Activated naive CD8-positive, alpha-beta T cell treated with anti-CD3 and anti-CD28 coated beads, Interleukin-2, amount 10 ng/mL, durations not matched to agents 7 days and 5 days (primary cell): ENCODE measurements around the gene TNFSF4. TPM values are rescaled to one million over a fixed set of nuclear protein-coding genes. Genes with fewer than 3 reads are reported as not detected.
A peak's percentile ranks its signal among the peaks of the same experiment; 100 is the strongest.
"Not testable (repeated sequence)": the region's sequence is repeated elsewhere in the genome, so short reads cannot be mapped to it uniquely, and the experiment has no call there.

Experiments used
- ATAC-seq: fragments of 150-1000 bp; cut with Tn5 transposase; one replicate; pipeline ENCODE4 v1.10.0; 2021; ENCODE audit warnings: low read depth, moderate library complexity
- POLR2A ChIA-PET: fragments of 350-600 bp; sonication (Branson Sonifier 250); formaldehyde crosslinking; loops from one replicate; lab custom pipeline; 2021; ENCODE audit warnings: antibody characterized with exemption; lab: Charles Lee
- DNase-seq: peaks from one replicate; pipeline ENCODE4 v3.0.0; 2021
- H3K27ac Mint-ChIP-seq: one replicate; pipeline ENCODE4 v1.8.0; 2022; ENCODE audit warnings: mild to moderate bottlenecking, mixed read lengths
- H3K27me3 Mint-ChIP-seq: one replicate; pipeline ENCODE4 v1.8.0; 2022; ENCODE audit warnings: mild to moderate bottlenecking, moderate library complexity, mixed read lengths
- H3K36me3 Mint-ChIP-seq: one replicate; pipeline ENCODE4 v1.8.0; 2021; ENCODE audit warnings: mild to moderate bottlenecking, mixed read lengths
- H3K4me1 Mint-ChIP-seq: one replicate; pipeline ENCODE4 v1.8.0; 2021; ENCODE audit warnings: mixed read lengths
- H3K4me3 Mint-ChIP-seq: one replicate; pipeline ENCODE4 v1.8.0; 2022; ENCODE audit warnings: mild to moderate bottlenecking, moderate library complexity, mixed read lengths
- H3K9me3 Mint-ChIP-seq: one replicate; pipeline ENCODE4 v1.8.0; 2021; ENCODE audit warnings: mixed read lengths
- total RNA-seq, 2 experiments: library from RNA; stranded (reverse); gene quantifications; one replicate each; pipeline ENCODE4 v1.2.3, GENCODE V29; 2021

Gene TNFSF4, protein sequence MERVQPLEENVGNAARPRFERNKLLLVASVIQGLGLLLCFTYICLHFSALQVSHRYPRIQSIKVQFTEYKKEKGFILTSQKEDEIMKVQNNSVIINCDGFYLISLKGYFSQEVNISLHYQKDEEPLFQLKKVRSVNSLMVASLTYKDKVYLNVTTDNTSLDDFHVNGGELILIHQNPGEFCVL
- total RNA-seq = 1 to 10 TPM; 4.0 TPM

DNA sequence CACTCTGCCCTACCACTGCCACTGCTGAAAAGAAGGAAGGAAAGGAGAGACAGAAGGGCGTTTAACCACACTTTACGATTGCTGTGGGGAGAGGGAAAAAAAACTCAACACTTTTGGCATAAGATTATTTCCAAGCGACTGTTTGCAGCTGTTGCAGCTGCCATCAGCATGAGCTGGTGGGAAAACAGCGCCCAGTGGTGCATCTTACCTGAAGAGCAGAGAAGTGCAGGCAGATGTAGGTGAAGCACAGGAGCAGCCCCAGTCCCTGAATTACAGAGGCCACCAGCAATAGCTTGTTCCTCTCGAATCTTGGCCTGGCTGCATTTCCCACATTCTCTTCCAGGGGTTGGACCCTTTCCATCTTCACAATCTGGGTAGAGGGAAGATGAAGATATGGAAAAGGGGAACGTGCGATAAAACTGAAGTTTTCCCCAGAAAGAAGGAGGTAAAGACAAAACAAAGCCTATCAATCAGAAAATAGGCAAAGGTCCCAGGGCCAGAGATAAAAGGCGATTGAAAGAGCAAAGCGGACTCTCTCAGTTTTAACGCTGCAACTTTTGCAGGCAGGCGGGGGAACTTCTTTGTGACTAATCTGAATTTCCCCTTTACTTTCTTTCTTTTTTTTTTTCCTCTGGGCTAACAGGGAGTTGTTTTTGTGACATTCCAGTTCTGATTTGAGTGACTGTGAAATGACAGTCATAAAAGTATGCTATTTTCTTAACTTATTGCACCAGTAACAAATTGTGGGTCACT is at the start of gene TNFSF4:
Gene TNFSF4, minus strand, starts transcription at position 516 of the 753 bp plus-strand sequence. Its CDS starts 155 bp downstream, at position 361.
- peak within 1 kb of the TSS; percentile 75 for H3K27ac Mint-ChIP-seq
- DNase-seq (no peak), ATAC-seq (no peak)
- no peaks in the 10 kb centered on the region for H3K36me3 Mint-ChIP-seq
- POLR2A ChIA-PET = interaction anchor here (1.2 to 1.6 kb wide), 2 partner anchors 388 to 675 kb away, joined by 3 read pairs; partner anchors contain the start of gene SUCO
- peaks cover 43% of the 10 kb centered on the region for H3K4me1 Mint-ChIP-seq
- H3K4me3 Mint-ChIP-seq = peak within 1 kb of the TSS; percentile 79
- no peaks in the 10 kb centered on the region for H3K27me3 Mint-ChIP-seq
- H3K9me3 Mint-ChIP-seq = no peaks in the 10 kb centered on the region

DNA sequence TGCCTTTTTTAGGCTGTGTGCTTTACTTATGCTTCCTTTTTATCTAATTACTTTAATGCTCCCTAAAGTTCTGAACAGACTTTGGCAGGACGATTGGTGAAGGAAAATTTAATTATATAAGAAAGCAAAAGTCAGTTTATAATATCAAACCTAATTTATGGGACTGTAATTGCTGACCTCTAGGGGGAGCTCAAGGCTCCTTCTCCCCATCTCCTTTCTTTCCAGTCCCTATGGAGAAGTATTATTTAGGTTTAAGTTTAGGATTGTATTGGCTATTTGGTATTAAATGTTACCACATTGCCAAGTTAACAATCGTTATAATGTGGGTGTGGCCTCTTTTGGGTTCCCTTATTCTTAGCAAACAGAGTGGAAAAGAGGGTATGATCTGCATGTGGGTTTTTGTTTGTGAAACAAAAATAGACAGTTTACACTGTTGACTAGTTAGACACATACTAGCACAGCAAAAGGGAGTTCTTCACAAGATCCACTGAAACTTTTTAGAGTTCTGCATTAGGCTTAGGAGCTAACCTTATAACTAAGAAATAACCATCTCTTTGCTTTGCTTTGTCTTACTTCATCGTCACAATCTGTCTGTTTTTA is 48.2 kb upstream of the TNFSF4 start:
- Mint-ChIP-seq H3K27ac (no peak overlapping the region), H3K4me1 (peaks cover 3% of the 10 kb centered on the region), H3K27me3 (no peaks in the 10 kb centered on the region), H3K36me3 (peaks cover 10% of the 10 kb centered on the region), H3K4me3 (no peak overlapping the region), H3K9me3 (peaks cover 7% of the 10 kb centered on the region)
- DNase-seq (no peak), ATAC-seq (no peak)
- POLR2A ChIA-PET = no interaction called here

DNA sequence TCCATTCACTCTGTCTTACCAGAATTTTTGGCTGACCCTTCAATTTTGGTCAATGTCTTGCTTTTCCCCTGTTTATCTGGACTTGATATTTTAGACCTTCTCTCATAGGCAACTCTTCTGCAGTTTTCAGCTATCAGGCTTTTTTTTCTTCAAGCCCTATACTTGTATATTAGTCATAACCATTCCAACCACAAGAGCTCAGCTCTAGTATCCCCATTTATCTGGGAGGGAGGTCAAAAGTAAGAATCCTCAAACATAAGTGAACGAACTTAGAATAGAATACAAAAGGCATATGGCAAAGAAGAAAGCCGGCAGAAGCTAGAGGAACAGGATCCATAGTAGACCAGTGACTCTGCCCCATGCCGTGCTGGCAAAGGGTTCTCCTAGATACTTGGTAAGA is 45.9 kb upstream of the TNFSF4 start:
- ATAC-seq = no peak
- Mint-ChIP-seq H3K27ac (no peak overlapping the region), H3K36me3 (peaks cover 2% of the 10 kb centered on the region), H3K4me1 (peaks cover 4% of the 10 kb centered on the region), H3K27me3 (no peaks in the 10 kb centered on the region), H3K4me3 (no peak overlapping the region), H3K9me3 (no peaks in the 10 kb centered on the region)
- POLR2A ChIA-PET = no interaction called here
- DNase-seq = no peak

DNA sequence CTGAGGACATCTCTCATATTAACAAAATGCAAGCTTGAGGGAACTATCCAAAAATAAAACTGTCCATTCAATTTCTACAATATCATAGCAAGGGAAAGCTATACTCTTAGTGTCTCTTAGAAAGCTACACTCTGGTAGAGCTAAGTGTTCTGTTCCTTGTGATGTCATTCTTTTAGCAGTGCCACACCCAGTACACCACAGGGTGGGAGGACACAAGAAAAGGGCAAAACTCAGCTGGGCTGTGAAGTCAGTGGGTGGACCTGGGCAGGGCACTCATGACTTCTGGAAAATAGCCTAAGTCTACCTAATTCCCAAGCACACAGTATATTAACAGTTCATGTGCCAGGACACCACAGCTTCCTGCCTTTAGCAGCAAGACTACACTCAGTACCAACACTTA is 42.2 kb upstream of the TNFSF4 start:
- Mint-ChIP-seq H3K9me3 (peaks cover 3% of the 10 kb centered on the region), H3K4me1 (peaks cover 2% of the 10 kb centered on the region), H3K4me3 (no peak overlapping the region), H3K27ac (no peak overlapping the region), H3K36me3 (peaks cover 2% of the 10 kb centered on the region), H3K27me3 (no peaks in the 10 kb centered on the region)
- POLR2A ChIA-PET = no interaction called here
- DNase-seq = no peak
- no peak for ATAC-seq

DNA sequence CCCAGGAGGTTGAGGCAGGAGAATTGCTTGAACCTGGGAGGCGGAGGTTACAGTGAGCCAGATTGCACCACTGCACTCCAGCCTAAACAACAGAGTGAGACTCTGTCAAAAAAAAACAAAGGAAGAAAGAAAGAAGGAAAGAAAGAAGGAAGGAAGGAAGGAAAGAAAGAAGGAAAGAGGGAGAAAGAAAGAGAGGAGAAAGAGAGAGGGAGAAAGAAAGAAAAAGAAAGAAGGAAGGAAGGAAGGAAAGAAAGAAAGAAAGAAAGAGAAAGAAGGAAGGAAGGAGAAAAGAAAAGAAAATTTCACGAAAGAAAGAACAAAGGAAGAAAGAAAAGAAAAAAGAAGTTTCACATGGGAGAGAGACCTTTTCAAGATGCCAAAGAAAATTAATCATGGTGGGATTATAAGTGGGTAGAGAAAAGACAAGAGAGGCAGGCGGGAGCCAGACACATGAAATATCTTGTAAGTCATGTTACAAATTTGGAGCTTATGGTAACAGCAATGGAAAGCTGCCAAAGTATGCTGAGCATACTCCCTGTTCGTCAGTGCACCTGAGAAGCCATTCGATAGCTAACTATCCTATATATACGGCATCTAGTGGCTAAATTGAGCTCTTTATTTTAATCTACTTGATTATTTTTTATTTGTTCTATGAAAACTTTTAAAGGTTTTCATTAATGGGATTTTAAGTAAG is 41.3 kb upstream of the TNFSF4 start:
- POLR2A ChIA-PET = interaction anchor here (0.8 kb wide), 1 partner anchor 103 kb away, joined by 5 read pairs; no protein-coding TSS in a partner anchor
- peaks cover 2% of the 10 kb centered on the region for H3K4me1 Mint-ChIP-seq
- no peak overlapping the region for H3K27ac Mint-ChIP-seq
- ATAC-seq (no peak), DNase-seq (no peak)
- no peak overlapping the region for H3K4me3 Mint-ChIP-seq
- peaks cover 5% of the 10 kb centered on the region for H3K36me3 Mint-ChIP-seq
- no peaks in the 10 kb centered on the region for H3K27me3 Mint-ChIP-seq
- peaks cover 9% of the 10 kb centered on the region for H3K9me3 Mint-ChIP-seq

DNA sequence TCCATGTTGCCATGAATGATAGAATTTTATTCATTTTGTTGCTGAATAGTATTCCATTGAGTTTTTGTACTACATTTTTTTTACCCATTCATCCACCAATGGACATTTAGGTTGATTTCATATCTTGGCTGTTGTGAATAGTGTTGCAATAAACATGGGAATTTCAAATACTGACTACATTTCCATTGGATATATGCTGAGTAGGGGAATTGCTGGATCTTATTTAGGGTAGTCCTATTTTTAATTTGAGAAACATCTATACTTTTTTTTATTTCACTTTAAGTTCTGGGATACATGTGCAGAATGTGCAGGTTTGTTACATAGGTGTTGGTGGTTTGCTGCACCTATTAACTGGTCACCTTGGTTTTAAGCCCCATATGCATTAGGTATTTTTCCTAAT is 38.8 kb upstream of the TNFSF4 start:
- no peak for DNase-seq
- Mint-ChIP-seq H3K9me3 (peaks cover 26% of the 10 kb centered on the region), H3K27me3 (no peaks in the 10 kb centered on the region), H3K27ac (no peak overlapping the region), H3K4me3 (no peak overlapping the region), H3K36me3 (peaks cover 13% of the 10 kb centered on the region), H3K4me1 (peaks cover 2% of the 10 kb centered on the region)
- no peak for ATAC-seq
- POLR2A ChIA-PET = no interaction called here

DNA sequence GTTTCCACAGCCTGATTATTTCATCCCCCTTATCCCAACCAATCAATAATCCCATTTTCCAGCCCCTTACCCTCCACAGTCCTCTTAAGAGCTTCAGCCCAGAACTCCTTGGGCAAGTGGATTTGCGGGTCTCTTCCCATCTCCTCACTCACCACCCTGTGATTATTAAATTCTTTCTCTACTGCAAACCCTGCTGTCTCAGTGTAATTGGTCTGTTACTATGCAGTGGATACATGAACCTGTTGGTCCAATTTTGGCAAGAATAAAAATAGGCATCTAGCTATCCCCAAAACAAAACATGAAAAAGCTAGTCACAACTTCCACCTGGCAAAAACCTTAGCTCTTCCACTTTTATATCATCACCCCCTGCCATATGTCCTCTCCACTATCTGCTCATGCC is 36.2 kb upstream of the TNFSF4 start:
- no peak overlapping the region for H3K27ac Mint-ChIP-seq
- H3K36me3 Mint-ChIP-seq = peaks cover 18% of the 10 kb centered on the region
- peaks cover 33% of the 10 kb centered on the region for H3K9me3 Mint-ChIP-seq
- ATAC-seq (no peak), DNase-seq (no peak)
- H3K4me3 Mint-ChIP-seq = no peak overlapping the region
- no peaks in the 10 kb centered on the region for H3K27me3 Mint-ChIP-seq
- POLR2A ChIA-PET = no interaction called here
- H3K4me1 Mint-ChIP-seq = peaks cover 2% of the 10 kb centered on the region

DNA sequence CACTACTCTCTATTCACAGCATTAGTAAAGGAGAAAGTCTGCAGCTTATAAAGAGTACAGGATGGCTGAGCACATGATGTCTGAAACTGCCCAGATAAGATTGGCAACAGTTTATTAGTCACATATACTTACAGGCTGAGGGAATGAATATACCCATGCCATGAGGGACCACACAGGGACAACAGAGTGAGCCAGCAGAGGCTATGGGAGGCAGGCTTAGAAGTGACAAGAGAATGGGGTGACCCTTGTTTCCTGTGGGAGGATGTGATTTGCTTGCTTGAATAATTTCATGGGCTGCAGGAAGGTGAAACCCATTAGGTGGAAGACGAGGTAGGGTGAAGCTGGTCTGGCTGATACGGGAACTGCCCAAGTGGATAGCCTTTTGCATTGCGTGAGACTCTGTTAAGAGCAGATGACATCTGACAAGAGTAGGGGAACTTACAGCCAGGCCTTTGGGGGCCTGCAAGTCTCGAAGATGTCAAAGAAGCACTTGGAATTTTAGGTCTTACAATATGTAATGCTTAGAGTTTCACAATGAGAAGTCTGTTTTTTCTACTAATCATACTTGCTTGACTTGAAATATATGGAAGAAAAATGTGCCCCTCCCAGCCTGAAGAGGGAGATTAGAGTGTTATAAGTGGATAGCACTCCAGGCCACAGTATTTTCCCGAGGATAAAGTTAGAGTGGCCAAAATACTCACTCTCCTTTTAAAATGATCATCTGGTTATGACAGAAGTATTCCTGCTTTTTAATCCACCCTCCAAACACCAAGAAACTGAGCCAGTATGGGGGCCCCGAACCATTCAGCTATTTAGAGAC is 34.6 kb upstream of the TNFSF4 start:
- ATAC-seq (no peak), DNase-seq (no peak)
- Mint-ChIP-seq H3K4me1 (no peaks in the 10 kb centered on the region), H3K27me3 (no peaks in the 10 kb centered on the region), H3K4me3 (no peak overlapping the region), H3K36me3 (peaks cover 18% of the 10 kb centered on the region), H3K27ac (no peak overlapping the region), H3K9me3 (peaks cover 36% of the 10 kb centered on the region)
- POLR2A ChIA-PET = no interaction called here

DNA sequence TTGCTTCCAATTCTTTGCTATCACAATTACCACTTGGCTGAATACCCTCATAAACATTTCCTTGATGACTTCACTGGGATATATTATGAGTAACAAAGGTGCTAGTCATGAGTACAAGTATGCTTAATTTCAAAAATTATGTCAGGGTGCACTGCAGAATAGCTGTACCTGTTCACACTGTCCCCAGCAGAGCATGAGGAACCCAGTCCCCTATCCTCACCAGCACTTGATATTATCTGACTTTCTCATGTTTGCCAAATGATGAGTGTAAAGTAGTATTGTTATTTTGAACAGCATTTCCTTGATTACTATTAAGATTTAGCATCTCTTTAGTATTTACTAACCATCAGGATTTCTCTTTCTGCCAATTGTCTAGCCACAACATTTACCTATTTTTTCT is 33.5 kb upstream of the TNFSF4 start:
- POLR2A ChIA-PET = no interaction called here
- Mint-ChIP-seq H3K4me1 (no peaks in the 10 kb centered on the region), H3K27ac (no peak overlapping the region), H3K27me3 (no peaks in the 10 kb centered on the region), H3K9me3 (peaks cover 35% of the 10 kb centered on the region), H3K4me3 (no peak overlapping the region), H3K36me3 (peaks cover 20% of the 10 kb centered on the region)
- no peak for ATAC-seq
- no peak for DNase-seq

DNA sequence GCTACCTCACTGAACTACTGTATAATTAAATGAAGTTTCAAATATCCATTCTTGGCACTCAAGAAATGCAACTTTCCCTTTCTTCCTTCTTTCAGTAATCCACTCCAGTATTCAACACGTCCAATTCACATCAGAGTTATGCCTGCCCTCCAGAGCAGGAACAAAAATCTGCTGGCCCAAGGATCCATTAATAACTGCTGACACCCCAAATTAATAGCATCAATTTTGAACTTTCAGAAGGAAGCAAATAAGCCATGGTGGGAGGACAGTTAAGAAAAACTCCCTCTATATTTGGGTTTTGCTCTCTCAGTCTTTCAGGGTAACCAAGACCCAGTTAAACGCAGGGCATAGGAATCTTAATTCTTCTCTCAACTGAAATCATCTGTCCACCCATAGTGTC is 31.9 kb upstream of the TNFSF4 start:
- H3K36me3 Mint-ChIP-seq = peaks cover 20% of the 10 kb centered on the region
- no peak overlapping the region for H3K27ac Mint-ChIP-seq
- POLR2A ChIA-PET = no interaction called here

DNA sequence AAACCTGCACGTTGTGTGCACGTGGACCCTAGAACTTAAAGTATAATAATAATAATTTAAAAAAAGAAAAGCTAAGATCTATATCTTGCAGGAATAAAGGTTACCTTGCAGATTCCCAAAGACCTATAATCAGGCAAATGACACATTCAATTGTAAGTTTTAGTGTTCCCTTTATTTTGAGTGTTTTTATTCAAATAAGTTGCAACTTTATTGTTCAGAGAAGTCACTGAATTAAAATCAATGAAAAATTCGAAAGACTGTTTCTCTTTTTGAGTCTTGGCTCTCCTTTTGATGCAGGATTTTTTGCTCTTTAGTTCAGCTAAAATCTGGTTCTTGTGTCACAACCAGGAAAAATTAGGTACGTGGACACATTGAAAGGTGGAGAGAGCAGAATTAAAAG is 27.8 kb upstream of the TNFSF4 start:
- ATAC-seq (no peak), DNase-seq (no peak)
- Mint-ChIP-seq H3K9me3 (peaks cover 10% of the 10 kb centered on the region), H3K27ac (no peak overlapping the region), H3K4me3 (no peak overlapping the region), H3K36me3 (peaks cover 7% of the 10 kb centered on the region), H3K4me1 (no peaks in the 10 kb centered on the region), H3K27me3 (no peaks in the 10 kb centered on the region)
- POLR2A ChIA-PET = no interaction called here

More for the DNA sequence above, 31.9 kb upstream of the TNFSF4 start:
- Mint-ChIP-seq H3K4me1 (no peaks in the 10 kb centered on the region), H3K4me3 (no peak overlapping the region), H3K9me3 (peaks cover 33% of the 10 kb centered on the region), H3K27me3 (no peaks in the 10 kb centered on the region)
- no peak for ATAC-seq
- no peak for DNase-seq

DNA sequence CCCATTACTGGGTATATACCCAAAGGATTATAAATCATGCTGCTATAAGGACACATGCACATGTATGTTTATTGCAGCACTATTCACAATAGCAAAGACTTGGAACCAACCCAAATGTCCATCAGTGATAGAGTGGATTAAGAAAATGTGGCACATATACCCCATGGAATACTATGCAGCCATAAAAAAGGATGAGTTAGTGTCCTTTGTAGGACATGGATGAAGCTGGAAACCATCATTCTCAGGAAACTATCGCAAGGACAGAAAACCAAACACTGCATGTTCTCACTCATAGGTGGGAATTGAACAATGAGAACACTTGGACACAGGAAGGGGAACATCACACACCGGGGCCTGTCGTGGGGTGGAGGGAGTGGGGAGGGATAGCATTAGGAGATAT is 27.3 kb upstream of the TNFSF4 start:
- H3K4me1 Mint-ChIP-seq, ATAC-seq, H3K27ac Mint-ChIP-seq, H3K36me3 Mint-ChIP-seq, H3K27me3 Mint-ChIP-seq, H3K4me3 Mint-ChIP-seq, DNase-seq, POLR2A ChIA-PET: not testable (repeated sequence)
- H3K9me3 Mint-ChIP-seq = peaks cover 12% of the 10 kb centered on the region

DNA sequence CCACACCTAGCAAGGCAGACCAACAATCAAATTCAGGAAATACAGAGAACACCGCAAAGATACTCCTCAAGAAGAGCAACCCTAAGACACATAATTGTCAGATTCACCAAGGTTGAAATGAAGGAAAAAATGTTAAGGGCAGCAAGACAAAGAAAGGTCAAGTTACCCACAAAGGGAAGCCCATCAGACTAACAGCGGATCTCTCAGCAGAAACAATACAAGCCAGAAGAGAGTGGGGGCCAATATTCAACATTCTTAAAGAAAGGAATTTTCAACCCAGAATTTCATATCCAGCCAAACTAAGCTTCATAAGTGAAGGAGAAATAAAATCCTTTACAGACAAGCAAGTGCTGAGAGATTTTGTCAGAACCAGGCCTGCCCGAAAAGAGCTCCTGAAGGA is 21.9 kb upstream of the TNFSF4 start:
- Mint-ChIP-seq H3K9me3 (peaks cover 11% of the 10 kb centered on the region), H3K4me1 (peaks cover 14% of the 10 kb centered on the region)
- DNase-seq, POLR2A ChIA-PET, H3K27ac Mint-ChIP-seq, H3K36me3 Mint-ChIP-seq, H3K4me3 Mint-ChIP-seq, ATAC-seq, H3K27me3 Mint-ChIP-seq: not testable (repeated sequence)
